Panc1 (cell line): Measurements from ENCODE around the gene MPV17L. TPM values are rescaled to one million over a fixed set of nuclear protein-coding genes. Genes with fewer than 3 reads are reported as not detected.
A peak's percentile ranks its signal among the peaks of the same experiment; 100 is the strongest.
"Not testable (repeated sequence)": the region's sequence is repeated elsewhere in the genome, so short reads cannot be mapped to it uniquely, and the experiment has no call there.

ENCODE experiments used
- ATAC-seq: fragments of 200-7000 bp; cut with Tn5 transposase; 2 replicates; pipeline ENCODE4 v1.9.1; 2020; ENCODE audit warnings: mild to moderate bottlenecking, moderate library complexity
- BruUV-seq: library from RNA; stranded (reverse); fragments of 400-500 nt; replicated peaks from 2 replicates; lab custom pipeline; 2021; lab: Mats Ljungman, UMichigan
- CTCF ChIA-PET: fragments of 300-600 bp; sonication (Branson Sonifier 250); formaldehyde crosslinking; loops from one replicate; lab custom pipeline; 2022; ENCODE audit warnings: antibody characterized with exemption; lab: Charles Lee
- POLR2A ChIA-PET: fragments of 300-600 bp; sonication (Branson Sonifier 250); formaldehyde crosslinking; loops from one replicate; lab custom pipeline; 2022; ENCODE audit warnings: antibody characterized with exemption; lab: Charles Lee
- DNase-seq: peaks from one replicate; pipeline ENCODE4 v3.0.0-alpha.2; 2010; ENCODE audit warnings: low read depth, low spot score
- H3K27ac ChIP-seq: 2 replicates; pipeline ENCODE4 v1.5.1; 2011; ENCODE audit warnings: mild to moderate bottlenecking, low read length, inconsistent platforms
- H3K27me3 ChIP-seq: fragments of 200-500 bp; sonication (Bioruptor generic); 2 replicates; pipeline ENCODE4 v1.6.0; 2014; ENCODE audit warnings: low read length, inconsistent platforms; ENCODE audit not compliant: control insufficient read depth, insufficient read depth
- H3K36me3 ChIP-seq: fragments of 200-500 bp; sonication (Bioruptor generic); 2 replicates; pipeline ENCODE4 v1.5.1; 2014; ENCODE audit warnings: inconsistent platforms, mild to moderate bottlenecking, low read length, moderate library complexity; ENCODE audit not compliant: control insufficient read depth, insufficient read depth
- H3K4me1 ChIP-seq: 2 replicates; pipeline ENCODE4 v1.5.1; 2011; ENCODE audit warnings: inconsistent platforms, mild to moderate bottlenecking, low read length, moderate library complexity; ENCODE audit not compliant: control insufficient read depth, insufficient read depth
- H3K4me3 ChIP-seq, 2 experiments: 2 replicates each; pipeline ENCODE4 v1.5.1; 2011 to 2012; ENCODE audit warnings: low read depth in 2 of 2, low read length in 2 of 2, mild to moderate bottlenecking in 2 of 2, inconsistent platforms in 1 of 2, moderate library complexity in 1 of 2
- H3K9me3 ChIP-seq: fragments of 200-500 bp; sonication (Bioruptor generic); 2 replicates; pipeline ENCODE4 v1.5.1; 2014; ENCODE audit warnings: low read depth, mild to moderate bottlenecking, inconsistent platforms, low read length, moderate library complexity; ENCODE audit not compliant: control insufficient read depth, insufficient read depth
- POLR2AphosphoS5 ChIP-seq: IDR thresholded peaks from 2 replicates; pipeline ENCODE4 v1.6.1; 2012; ENCODE audit warnings: mild to moderate bottlenecking, low read depth, low read length, moderate library complexity
- SIN3A ChIP-seq: IDR thresholded peaks from 2 replicates; pipeline ENCODE4 v1.6.1; 2012; ENCODE audit warnings: low read depth, mild to moderate bottlenecking, low read length, moderate library complexity, borderline replicate concordance; ENCODE audit not compliant: insufficient read depth
- TCF7L2 ChIP-seq: IDR thresholded peaks from 2 replicates; pipeline ENCODE4 v1.6.1; 2011; ENCODE audit warnings: mild to moderate bottlenecking, low read depth, low read length, inconsistent platforms
- in situ Hi-C: cut with HindIII; loops from 2 replicates; pipeline ENCODE4 v1.10.0; 2016; ENCODE audit warnings: low sequenced_read_pairs, low pct_unique_long_range_greater_than_20kb
- intact Hi-C: fragments of 100-400 bp; cut with micrococcal nuclease; formaldehyde crosslinking; loops from one replicate; pipeline ENCODE4 v1.10.0; 2022; ENCODE audit not compliant: unreplicated experiment
- total RNA-seq: library from RNA; stranded (reverse); gene quantifications from one replicate; pipeline ENCODE4 v1.2.1, GENCODE V29; 2021; ENCODE audit not compliant: unreplicated experiment
- TF ChIP-seq, protein P1 (sequence below), 2 experiments: IDR thresholded peaks; 2 replicates each; pipeline ENCODE4 v1.6.1; 2011 to 2012; ENCODE audit warnings: low read depth in 2 of 2, control low read depth in 1 of 2, low read length in 1 of 2, mild to moderate bottlenecking in 1 of 2, moderate library complexity in 1 of 2; ENCODE audit not compliant: insufficient read depth in 1 of 2
- TF ChIP-seq, protein P2 (sequence below): fragments of 450-650 bp; IDR thresholded peaks from 2 replicates; pipeline ENCODE4 v1.5.1; 2017; ENCODE audit warnings: mild to moderate bottlenecking

Gene MPV17L
- total RNA-seq, 1 experiment from 2014 or later, result 10.4 TPM

DNA sequence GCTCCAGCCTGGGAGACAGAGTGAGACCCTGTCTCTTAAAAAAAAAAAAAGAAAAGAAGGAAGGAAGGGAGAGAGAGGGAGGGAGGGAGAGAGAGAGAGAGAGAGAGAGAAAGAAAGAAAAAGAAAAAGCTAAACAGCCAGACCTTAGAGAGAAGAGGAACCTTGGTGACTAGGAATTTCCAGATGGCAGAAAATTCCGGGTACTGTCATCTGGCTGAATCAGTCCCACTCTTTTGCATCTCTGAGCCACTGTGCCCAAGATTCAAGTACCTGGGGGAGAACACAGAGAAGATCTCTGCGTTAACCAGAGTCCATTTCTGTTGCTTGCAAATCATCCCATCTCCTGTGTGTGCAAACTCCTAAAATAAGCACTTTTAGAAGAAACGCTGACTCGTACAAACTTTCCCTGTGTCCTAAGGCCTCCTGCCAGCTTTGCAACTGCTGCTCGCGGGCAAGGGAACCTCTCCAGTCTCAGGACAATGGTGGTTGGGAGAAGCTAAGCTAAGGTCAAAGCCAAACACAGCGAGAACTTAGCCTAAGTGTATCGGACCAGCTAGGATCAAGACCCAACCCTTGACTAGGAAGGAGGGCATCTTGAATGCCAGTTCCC lies 56.8 kb downstream of the MPV17L start:
- in situ Hi-C loops (no loop called here), intact Hi-C loops (no loop called here)
- Histone ChIP-seq H3K4me1 (no peaks in the 10 kb centered on the region), H3K4me3 (no peak overlapping the region), H3K27ac (no peak overlapping the region), H3K36me3 (no peaks in the 10 kb centered on the region), H3K27me3 (no peaks in the 10 kb centered on the region), H3K9me3 (no peaks in the 10 kb centered on the region)
- DNase-seq (no peak), ATAC-seq (peak; percentile 15; the same call in 1 of the 2 replicates)
- POLR2A ChIA-PET, result interaction anchor here (0.6 kb wide), 1 partner anchor 15 kb away, joined by 3 read pairs; no protein-coding TSS in a partner anchor
- TF ChIP-seq, protein P1, sequence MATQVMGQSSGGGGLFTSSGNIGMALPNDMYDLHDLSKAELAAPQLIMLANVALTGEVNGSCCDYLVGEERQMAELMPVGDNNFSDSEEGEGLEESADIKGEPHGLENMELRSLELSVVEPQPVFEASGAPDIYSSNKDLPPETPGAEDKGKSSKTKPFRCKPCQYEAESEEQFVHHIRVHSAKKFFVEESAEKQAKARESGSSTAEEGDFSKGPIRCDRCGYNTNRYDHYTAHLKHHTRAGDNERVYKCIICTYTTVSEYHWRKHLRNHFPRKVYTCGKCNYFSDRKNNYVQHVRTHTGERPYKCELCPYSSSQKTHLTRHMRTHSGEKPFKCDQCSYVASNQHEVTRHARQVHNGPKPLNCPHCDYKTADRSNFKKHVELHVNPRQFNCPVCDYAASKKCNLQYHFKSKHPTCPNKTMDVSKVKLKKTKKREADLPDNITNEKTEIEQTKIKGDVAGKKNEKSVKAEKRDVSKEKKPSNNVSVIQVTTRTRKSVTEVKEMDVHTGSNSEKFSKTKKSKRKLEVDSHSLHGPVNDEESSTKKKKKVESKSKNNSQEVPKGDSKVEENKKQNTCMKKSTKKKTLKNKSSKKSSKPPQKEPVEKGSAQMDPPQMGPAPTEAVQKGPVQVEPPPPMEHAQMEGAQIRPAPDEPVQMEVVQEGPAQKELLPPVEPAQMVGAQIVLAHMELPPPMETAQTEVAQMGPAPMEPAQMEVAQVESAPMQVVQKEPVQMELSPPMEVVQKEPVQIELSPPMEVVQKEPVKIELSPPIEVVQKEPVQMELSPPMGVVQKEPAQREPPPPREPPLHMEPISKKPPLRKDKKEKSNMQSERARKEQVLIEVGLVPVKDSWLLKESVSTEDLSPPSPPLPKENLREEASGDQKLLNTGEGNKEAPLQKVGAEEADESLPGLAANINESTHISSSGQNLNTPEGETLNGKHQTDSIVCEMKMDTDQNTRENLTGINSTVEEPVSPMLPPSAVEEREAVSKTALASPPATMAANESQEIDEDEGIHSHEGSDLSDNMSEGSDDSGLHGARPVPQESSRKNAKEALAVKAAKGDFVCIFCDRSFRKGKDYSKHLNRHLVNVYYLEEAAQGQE (IDR thresholded peaks at IDR 0.05; ENCODE audit: insufficient read depth in 1 of 2, low read depth in 2 of 2, low read length in 1 of 2), result no peak
- TF ChIP-seq POLR2AphosphoS5 (no peak), SIN3A (no peak), TCF7L2 (no peak)
- TF ChIP-seq, protein P2, sequence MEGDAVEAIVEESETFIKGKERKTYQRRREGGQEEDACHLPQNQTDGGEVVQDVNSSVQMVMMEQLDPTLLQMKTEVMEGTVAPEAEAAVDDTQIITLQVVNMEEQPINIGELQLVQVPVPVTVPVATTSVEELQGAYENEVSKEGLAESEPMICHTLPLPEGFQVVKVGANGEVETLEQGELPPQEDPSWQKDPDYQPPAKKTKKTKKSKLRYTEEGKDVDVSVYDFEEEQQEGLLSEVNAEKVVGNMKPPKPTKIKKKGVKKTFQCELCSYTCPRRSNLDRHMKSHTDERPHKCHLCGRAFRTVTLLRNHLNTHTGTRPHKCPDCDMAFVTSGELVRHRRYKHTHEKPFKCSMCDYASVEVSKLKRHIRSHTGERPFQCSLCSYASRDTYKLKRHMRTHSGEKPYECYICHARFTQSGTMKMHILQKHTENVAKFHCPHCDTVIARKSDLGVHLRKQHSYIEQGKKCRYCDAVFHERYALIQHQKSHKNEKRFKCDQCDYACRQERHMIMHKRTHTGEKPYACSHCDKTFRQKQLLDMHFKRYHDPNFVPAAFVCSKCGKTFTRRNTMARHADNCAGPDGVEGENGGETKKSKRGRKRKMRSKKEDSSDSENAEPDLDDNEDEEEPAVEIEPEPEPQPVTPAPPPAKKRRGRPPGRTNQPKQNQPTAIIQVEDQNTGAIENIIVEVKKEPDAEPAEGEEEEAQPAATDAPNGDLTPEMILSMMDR, result no peak
- BruUV-seq, result TSS peak; percentile 55
- CTCF ChIA-PET, result no interaction called here

DNA sequence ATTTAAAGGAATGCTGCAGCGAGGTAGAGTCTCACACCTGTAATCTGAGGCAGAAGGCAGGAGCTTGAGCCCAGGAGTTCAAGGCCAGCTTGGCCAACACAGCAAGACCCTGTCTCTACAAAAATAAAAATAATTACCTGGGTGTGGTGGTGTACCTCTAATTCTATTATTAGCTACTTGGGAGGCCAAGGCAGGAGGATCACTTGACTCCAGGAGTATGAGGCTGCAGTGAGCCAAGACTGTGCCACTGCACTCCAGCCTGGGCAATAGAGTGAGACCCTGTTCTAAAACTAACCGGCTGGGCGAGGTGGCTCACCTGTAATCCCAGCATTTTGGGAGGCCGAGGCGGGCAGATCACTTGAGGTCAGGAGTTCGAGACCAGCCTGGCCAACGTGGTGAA lies 57.7 kb downstream of the MPV17L start:
- ATAC-seq, H3K4me3 ChIP-seq, in situ Hi-C loops, BruUV-seq, DNase-seq, intact Hi-C loops, H3K4me1 ChIP-seq, H3K36me3 ChIP-seq, H3K27ac ChIP-seq, H3K27me3 ChIP-seq, H3K9me3 ChIP-seq: not testable (repeated sequence)
- CTCF ChIA-PET, result interaction anchor here (0.6 kb wide), 1 partner anchor 48 kb away, joined by 4 read pairs; no protein-coding TSS in a partner anchor
- POLR2A ChIA-PET, result interaction anchor here (0.6 kb wide), 1 partner anchor 46 kb away, joined by 5 read pairs; no protein-coding TSS in a partner anchor

DNA sequence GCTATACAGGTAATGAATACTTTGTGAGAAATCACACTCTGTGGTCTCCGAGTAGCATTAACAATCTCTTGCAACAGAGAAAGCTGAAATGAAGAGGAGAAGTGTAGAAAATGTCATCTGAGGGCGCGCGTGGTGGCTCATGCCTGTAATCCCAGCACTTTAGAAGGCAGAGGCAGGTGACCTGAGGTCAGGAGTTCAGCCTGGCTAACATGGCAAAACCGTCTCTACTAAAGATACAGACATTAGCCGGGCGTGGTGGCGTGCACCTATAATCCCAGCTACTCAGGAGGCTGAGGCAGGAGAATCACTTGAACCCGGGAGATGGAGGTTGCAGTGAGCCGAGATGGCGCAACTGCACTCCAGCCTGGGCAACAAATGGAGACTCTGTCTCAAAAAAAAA lies 59.4 kb downstream of the MPV17L start:
- intact Hi-C loops, POLR2A ChIA-PET, CTCF ChIA-PET, H3K4me1 ChIP-seq, H3K9me3 ChIP-seq, BruUV-seq, H3K4me3 ChIP-seq, H3K27ac ChIP-seq, ATAC-seq, in situ Hi-C loops, H3K36me3 ChIP-seq, H3K27me3 ChIP-seq, DNase-seq: not testable (repeated sequence)
